HG03064 (cell line): ENCODE measurements around the gene ATP2C1.

Source experiments
- ATAC-seq: cut with Tn5 transposase; IDR thresholded peaks from one replicate; pipeline ENCODE4 v1.9.1; 2021; ENCODE audit warnings: low read depth; ENCODE audit not compliant: unreplicated experiment

Gene ATP2C1

GRCh38 chr3:130894130-130894985 lies 474 bp downstream of the ATP2C1 start:
- ATAC-seq: peak; percentile 13

- ATAC-seq: no peak
Observed at GRCh38 chr3:130894986-130895280, 1.0 kb downstream of the ATP2C1 start.

GRCh38 chr3:130895690-130896488 lies 2.0 kb downstream of the ATP2C1 start:
- ATAC-seq: no peak

GRCh38 chr3:130897316-130897715 lies 3.4 kb downstream of the ATP2C1 start:
- no peak for ATAC-seq

- no peak for ATAC-seq
Observed at GRCh38 chr3:130900959-130901358, 7.1 kb downstream of the ATP2C1 start.

GRCh38 chr3:130901463-130902204 lies 7.8 kb downstream of the ATP2C1 start:
- ATAC-seq: no peak

GRCh38 chr3:130903412-130903908 lies 9.6 kb downstream of the ATP2C1 start:
- ATAC-seq: no peak

GRCh38 chr3:130904491-130904890 lies 10.6 kb downstream of the ATP2C1 start:
- ATAC-seq: no peak

GRCh38 chr3:130905551-130905950 lies 11.7 kb downstream of the ATP2C1 start:
- ATAC-seq: no peak

- no peak for ATAC-seq
Observed at GRCh38 chr3:130906374-130906995, 12.6 kb downstream of the ATP2C1 start.

GRCh38 chr3:130907500-130907899 lies 13.6 kb downstream of the ATP2C1 start:
- no peak for ATAC-seq

GRCh38 chr3:130907966-130908365 lies 14.1 kb downstream of the ATP2C1 start:
- ATAC-seq: no peak

- no peak for ATAC-seq
Observed at GRCh38 chr3:130915567-130916292, 21.8 kb downstream of the ATP2C1 start.

GRCh38 chr3:130916507-130917167 lies 22.8 kb downstream of the ATP2C1 start:
- ATAC-seq: peak; percentile 62

- ATAC-seq: no peak
Observed at GRCh38 chr3:130918328-130918727, 24.4 kb downstream of the ATP2C1 start.

GRCh38 chr3:130925628-130926027 lies 31.7 kb downstream of the ATP2C1 start:
- ATAC-seq: no peak

GRCh38 chr3:130926504-130926903 lies 32.6 kb downstream of the ATP2C1 start:
- no peak for ATAC-seq

GRCh38 chr3:130929804-130930203 lies 35.9 kb downstream of the ATP2C1 start:
- no peak for ATAC-seq

- no peak for ATAC-seq
Observed at GRCh38 chr3:130932979-130933378, 39.1 kb downstream of the ATP2C1 start.
